Small intestine (tissue), 7 donors: ENCODE measurements around the gene ZNF473. TPM values are rescaled to one million over a fixed set of nuclear protein-coding genes. Genes with fewer than 3 reads are reported as not detected.

ENCODE experiments used
- DNase-seq, 2 donors: peaks; one replicate each; pipeline versions ENCODE4 v3.0.0 to v3.0.0-alpha.2; 2013
- FAIRE-seq: peaks from 2 replicates; lab custom pipeline; 2012; peaks lifted over from hg19 to GRCh38; lab: Jason Lieb, UNC
- H3K27ac ChIP-seq, 3 donors: one replicate each; pipeline ENCODE4 v1.5.1; 2013; ENCODE audit warnings: low read length in 2 of 3, mild to moderate bottlenecking in 2 of 3, control low read depth in 1 of 3, inconsistent platforms in 1 of 3, low read depth in 1 of 3, moderate library complexity in 1 of 3
- H3K27me3 ChIP-seq, 3 donors: one replicate each; pipeline ENCODE4 v1.6.1; 2013; ENCODE audit warnings: low read length in 3 of 3, inconsistent platforms in 1 of 3; ENCODE audit not compliant: control insufficient read depth in 3 of 3, insufficient read depth in 3 of 3
- H3K36me3 ChIP-seq, 3 donors: one replicate each; pipeline ENCODE4 v1.6.1; 2013; ENCODE audit warnings: low read length in 3 of 3, inconsistent platforms in 1 of 3, low read depth in 1 of 3, mild to moderate bottlenecking in 1 of 3, moderate library complexity in 1 of 3; ENCODE audit not compliant: control insufficient read depth in 3 of 3, insufficient read depth in 2 of 3
- H3K4me1 ChIP-seq, 3 donors: one replicate each; pipeline ENCODE4 v1.6.1; 2013; ENCODE audit warnings: low read length in 2 of 3, inconsistent platforms in 1 of 3, low read depth in 1 of 3, mild to moderate bottlenecking in 1 of 3, moderate library complexity in 1 of 3; ENCODE audit not compliant: control insufficient read depth in 3 of 3, insufficient read depth in 2 of 3
- H3K4me3 ChIP-seq, 3 donors: one replicate each; pipeline ENCODE4 v1.5.1; 2013; ENCODE audit warnings: low read length in 3 of 3, control low read depth in 1 of 3, inconsistent platforms in 1 of 3, low read depth in 1 of 3, mild to moderate bottlenecking in 1 of 3, moderate library complexity in 1 of 3
- H3K9me3 ChIP-seq, 2 donors: one replicate each; pipeline ENCODE4 v1.6.1; 2013; ENCODE audit warnings: low read depth in 1 of 2, low read length in 1 of 2; ENCODE audit not compliant: control insufficient read depth in 2 of 2, insufficient read depth in 1 of 2
- WGBS, 3 donors: extraction: QIAGEN DNeasy Blood & Tissue Kit; methylation state at CpG; one replicate each; pipeline ENCODE4 v1.1.7; 2013; 5-methylcytosine and 5-hydroxymethylcytosine counted together
- polyA plus RNA-seq, 4 donors: library from polyadenylated mRNA; stranded (reverse) in 3 of 4; unstranded in 1 of 4; fragments of 200-250 nt in 3 of 4; fragments of 120-200 nt in 1 of 4; gene quantifications; one replicate each; pipeline versions ENCODE4 v1.2.1 to v1.2.3, GENCODE V29; 2013
- donor health status: healthy with polysubstance abuse.
- donor health status: control.
- donor health status: control.
- donor health status: Bipolar disorder and iron deficiency.
- donor health status: healthy.

The ZNF473 gene
- polyA plus RNA-seq, 4 donors, result 1.6 to 7.2 (median 2.3) TPM

- H3K27me3 ChIP-seq, result no peaks in the 10 kb centered on the region
- no peak for DNase-seq
- no peak overlapping the region for H3K27ac ChIP-seq
- peaks cover 0 to 2% (median 0%) of the 10 kb centered on the region in 3 donors for H3K4me1 ChIP-seq
- WGBS, 3 donors, result 85 to 92% (median 86%) methylated on average over 10 of the region's 10 CpGs
- H3K9me3 ChIP-seq, result no peaks in the 10 kb centered on the region
- FAIRE-seq, result no peak
- H3K4me3 ChIP-seq, result no peak overlapping the region
- H3K36me3 ChIP-seq, result peaks cover 15 to 76% (median 32%) of the 10 kb centered on the region in 3 donors
Measured at GRCh38 chr19:50007170-50007569, 18.6 kb upstream of the ZNF473 start.

DNA sequence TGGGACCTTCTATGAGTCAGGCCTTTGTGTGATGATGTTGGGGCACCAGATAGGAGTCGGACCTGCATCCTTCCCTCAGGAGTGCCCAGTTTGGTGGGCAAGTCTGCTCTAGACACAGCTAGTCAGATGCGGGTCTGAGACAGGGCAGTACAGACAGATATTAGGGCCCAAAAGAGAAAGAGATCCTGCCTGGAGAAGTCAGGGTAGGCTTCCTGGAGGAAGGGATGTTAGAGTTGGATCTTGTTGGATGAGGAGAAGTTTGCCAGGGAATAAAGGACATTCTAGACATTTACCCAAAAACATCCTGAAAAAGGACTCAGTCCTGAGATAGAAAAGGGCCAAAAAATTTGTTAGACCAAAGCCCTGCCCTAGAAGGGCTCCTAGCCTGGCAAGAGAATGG lies 17.9 kb upstream of the ZNF473 start:
- Histone ChIP-seq H3K27me3 (no peaks in the 10 kb centered on the region), H3K4me1 (peaks cover 0 to 2% (median 0%) of the 10 kb centered on the region in 3 donors), H3K36me3 (peaks cover 15 to 72% (median 27%) of the 10 kb centered on the region in 3 donors), H3K27ac (no peak overlapping the region), H3K4me3 (no peak overlapping the region), H3K9me3 (no peaks in the 10 kb centered on the region)
- 94 to 98% (median 97%) methylated on average over 2 of the region's 2 CpGs for WGBS, 3 donors
- no peak for FAIRE-seq
- DNase-seq, result no peak

- peak in 1 of 2 donors; percentile 30 for DNase-seq
- H3K4me1 ChIP-seq, result peaks cover 0 to 2% (median 0%) of the 10 kb centered on the region in 3 donors
- no peaks in the 10 kb centered on the region for H3K9me3 ChIP-seq
- WGBS, 3 donors, result 68 to 88% (median 86%) methylated on average over 10 of the region's 10 CpGs
- H3K4me3 ChIP-seq, result no peak overlapping the region
- FAIRE-seq, result no peak
- H3K27ac ChIP-seq, result no peak overlapping the region
- H3K27me3 ChIP-seq, result no peaks in the 10 kb centered on the region
- peaks cover 17 to 69% (median 27%) of the 10 kb centered on the region in 3 donors for H3K36me3 ChIP-seq
Measured at GRCh38 chr19:50008532-50008931, 17.3 kb upstream of the ZNF473 start.

DNA sequence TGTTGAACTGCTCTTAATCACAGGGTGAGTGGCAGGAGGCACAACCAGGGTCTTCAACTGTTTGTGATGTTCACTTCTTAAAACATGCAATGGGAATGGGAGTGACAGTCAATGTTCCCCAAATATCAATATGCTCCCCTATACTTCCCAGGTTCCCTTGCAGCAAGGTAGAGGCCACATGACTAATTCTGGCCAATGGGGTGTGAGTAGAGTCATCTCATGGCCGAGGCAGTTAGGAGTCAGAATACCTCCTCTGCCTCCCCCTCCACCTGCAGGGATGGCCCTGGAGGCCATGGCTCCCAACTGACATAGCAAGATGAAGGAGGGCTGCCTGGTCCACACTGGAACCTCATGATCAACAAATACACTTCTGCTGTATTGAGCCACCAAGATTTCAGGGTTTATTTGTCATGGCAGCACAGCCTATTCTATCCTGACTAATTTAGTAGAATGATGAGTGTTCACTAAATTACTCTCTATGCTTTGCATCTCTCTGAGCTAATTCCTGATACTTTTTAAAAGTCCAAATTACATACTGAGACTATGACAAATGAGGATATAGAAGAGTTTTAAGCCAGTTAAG lies 9.5 kb upstream of the ZNF473 start:
- FAIRE-seq (no peak), DNase-seq (no peak)
- H3K36me3 ChIP-seq, result peaks cover 14 to 63% (median 30%) of the 10 kb centered on the region in 3 donors
- H3K4me1 ChIP-seq, result peaks cover 0 to 17% (median 5%) of the 10 kb centered on the region in 3 donors
- WGBS, 3 donors, result 80 to 100% (median 85%) methylated on average over 1 of the region's 1 CpG
- H3K27me3 ChIP-seq, result no peaks in the 10 kb centered on the region
- no peaks in the 10 kb centered on the region for H3K9me3 ChIP-seq
- H3K27ac ChIP-seq, result no peak overlapping the region
- H3K4me3 ChIP-seq, result no peak overlapping the region

GRCh38 chr19:50020481-50020880 lies 5.3 kb upstream of the ZNF473 start:
- peaks cover 6 to 41% (median 18%) of the 10 kb centered on the region in 3 donors for H3K36me3 ChIP-seq
- DNase-seq, result peak; percentile 17 to 42
- 73 to 80% (median 75%) methylated on average over 6 of the region's 6 CpGs for WGBS, 3 donors

DNA sequence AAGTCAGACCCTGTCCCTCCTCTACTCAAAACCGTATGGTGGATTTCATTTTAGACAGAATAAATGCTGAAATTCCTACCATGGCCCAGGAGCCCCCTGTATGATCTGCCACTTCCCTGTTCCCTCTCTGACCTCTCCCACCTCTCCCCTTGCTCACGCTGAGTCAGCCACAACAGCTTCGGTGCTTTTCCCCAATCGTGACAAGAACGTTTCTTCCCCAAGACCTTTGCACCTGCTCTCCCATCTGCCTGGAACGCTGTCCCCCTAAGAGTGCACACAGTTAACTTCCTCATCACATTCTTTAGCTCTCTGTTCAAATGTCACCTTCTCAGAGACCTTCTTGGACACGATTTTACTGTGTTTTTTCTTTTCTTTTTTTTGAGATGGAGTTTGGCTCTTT lies 3.0 kb upstream of the ZNF473 start:
- peaks cover 3 to 45% (median 7%) of the 10 kb centered on the region in 3 donors for H3K4me1 ChIP-seq
- FAIRE-seq (no peak), DNase-seq (peak; percentile 51 to 81)
- peaks cover 2 to 22% (median 6%) of the 10 kb centered on the region in 3 donors for H3K36me3 ChIP-seq
- no peaks in the 10 kb centered on the region for H3K9me3 ChIP-seq
- H3K27ac ChIP-seq, result peak overlapping the region in 2 of 3 donors; percentile 0 to 73
- H3K27me3 ChIP-seq, result no peaks in the 10 kb centered on the region
- no peak overlapping the region for H3K4me3 ChIP-seq
- WGBS, 3 donors, result 16 to 53% (median 33%) methylated on average over 7 of the region's 7 CpGs

More at GRCh38 chr19:50020481-50020880, 5.3 kb upstream of the ZNF473 start:
- Histone ChIP-seq H3K4me1 (peaks cover 3 to 37% (median 5%) of the 10 kb centered on the region in 3 donors), H3K27ac (peak overlapping the region; percentile 32 to 90 (median 54)), H3K4me3 (no peak overlapping the region), H3K9me3 (no peaks in the 10 kb centered on the region), H3K27me3 (no peaks in the 10 kb centered on the region)
- FAIRE-seq, result no peak

DNA sequence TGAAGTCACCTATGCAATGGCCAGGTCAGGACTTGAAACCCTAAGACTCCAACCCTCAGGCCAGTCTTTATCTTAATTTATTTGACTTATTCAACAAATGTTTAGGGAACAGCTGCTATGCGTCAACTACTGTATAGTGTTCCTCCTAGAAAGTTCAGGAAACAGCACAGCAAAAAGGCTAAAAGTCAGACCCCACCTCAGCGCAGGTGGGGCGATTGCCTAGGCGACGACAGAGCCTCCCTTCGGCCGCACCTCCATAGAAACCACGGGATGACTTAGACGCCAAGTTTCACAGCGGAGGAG lies 1.1 kb upstream of the ZNF473 start:
- Histone ChIP-seq H3K4me3 (peak overlapping the region; percentile 67 to 83 (median 73)), H3K27me3 (no peaks in the 10 kb centered on the region), H3K4me1 (peaks cover 3 to 40% (median 7%) of the 10 kb centered on the region in 3 donors), H3K36me3 (peaks cover 0 to 14% (median 0%) of the 10 kb centered on the region in 3 donors), H3K27ac (peak overlapping the region; percentile 90 to 94 (median 93)), H3K9me3 (no peaks in the 10 kb centered on the region)
- WGBS, 3 donors, result 0 to 1% (median 0%) methylated on average over 10 of the region's 10 CpGs
- FAIRE-seq (no peak), DNase-seq (no peak)

DNA sequence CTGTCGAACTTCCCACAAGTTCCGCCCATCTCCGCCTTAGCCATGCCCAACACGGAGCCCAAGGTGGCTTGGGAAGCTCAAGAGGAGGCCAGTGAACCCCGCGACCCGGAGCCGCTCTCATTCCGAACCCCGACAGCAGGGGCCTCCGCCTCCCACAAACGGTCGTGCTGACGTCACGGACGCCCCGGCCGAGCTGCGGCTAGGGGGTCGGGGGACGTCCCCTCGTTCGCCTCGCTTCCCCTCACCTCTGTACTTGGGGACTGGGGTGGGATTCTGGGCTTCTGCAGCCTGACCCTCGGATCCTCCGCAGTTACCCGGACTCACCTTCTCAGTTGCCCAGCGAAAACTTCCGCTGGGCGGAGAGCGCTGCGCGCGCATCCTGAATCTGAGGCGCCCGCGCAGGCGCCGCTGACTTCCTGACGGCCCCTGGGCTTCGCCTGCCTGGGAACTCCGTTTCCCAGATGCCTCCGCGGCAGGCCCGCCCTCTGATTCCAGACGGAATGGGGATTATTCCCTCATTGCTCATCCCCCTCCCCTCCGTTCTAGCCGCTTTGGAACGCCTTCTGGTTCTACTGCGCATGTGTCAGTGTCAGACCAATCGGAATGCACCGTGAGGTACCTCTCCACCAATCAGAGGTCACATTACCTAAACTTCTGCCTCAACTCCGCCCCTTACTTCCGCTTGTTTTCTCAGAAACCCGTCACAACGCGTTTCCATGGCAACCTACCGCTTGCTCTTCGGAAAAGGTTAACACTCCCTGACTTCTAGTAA lies 597 bp upstream of the ZNF473 start, which contains the start of gene VRK3:
Gene VRK3, minus strand, starts transcription at position 351 of the 772 bp plus-strand sequence. CDS start 9,210 bp downstream, outside the sequence.
- no peak for FAIRE-seq

More for the DNA sequence above, 597 bp upstream of the ZNF473 start, which contains the start of gene VRK3:
- H3K27me3 ChIP-seq, result no peaks in the 10 kb centered on the region
- WGBS, 3 donors, result 0% methylated on average over 51 to 59 of the region's 59 CpGs
- H3K27ac ChIP-seq, result peak within 1 kb of the TSS; percentile 90 to 94 (median 93)
- peak; percentile 100 for DNase-seq
- H3K4me1 ChIP-seq, result peaks cover 3 to 39% (median 7%) of the 10 kb centered on the region in 3 donors
- H3K36me3 ChIP-seq, result peaks cover 0 to 18% (median 0%) of the 10 kb centered on the region in 3 donors
- no peaks in the 10 kb centered on the region for H3K9me3 ChIP-seq
- peak within 1 kb of the TSS; percentile 67 to 83 (median 73) for H3K4me3 ChIP-seq
